HCT116 (cell line): ENCODE measurements around the gene GAMT. TPM values are rescaled to one million over a fixed set of nuclear protein-coding genes. Genes with fewer than 3 reads are reported as not detected.

Experiments used
- ATAC-seq: fragments of 200-7000 bp; cut with Tn5 transposase; 2 replicates; pipeline ENCODE4 v1.9.1; 2020; ENCODE audit warnings: mild to moderate bottlenecking, moderate library complexity
- BruUV-seq: library from RNA; stranded (reverse); fragments of 400-500 nt; replicated peaks from 2 replicates; lab custom pipeline; 2021; lab: Mats Ljungman, UMichigan
- CTCF ChIA-PET: fragments of 300-600 bp; sonication (Branson Sonifier 250); formaldehyde crosslinking; loops from one replicate; lab custom pipeline; 2021; ENCODE audit warnings: antibody characterized with exemption; lab: Charles Lee
- POLR2A ChIA-PET: fragments of 300-600, 350-600 bp; sonication (Branson Sonifier 250); formaldehyde crosslinking; loops from one replicate; lab custom pipeline; 2021; ENCODE audit warnings: antibody characterized with exemption; lab: Charles Lee
- RAD21 ChIA-PET, 2 experiments: fragments of 300-600 bp; sonication (Branson Sonifier 250); formaldehyde crosslinking; loops; one replicate each; lab custom pipeline; 2023; ENCODE audit warnings: low total read pairs in 2 of 2; ENCODE audit not compliant: uncharacterized antibody in 2 of 2, unreplicated experiment in 2 of 2, low non-redundant PET in 1 of 2; lab: Charles Lee
- DNase-seq: peaks from one replicate; pipeline ENCODE4 v3.0.0-alpha.2; 2010; ENCODE audit warnings: low read depth, low spot score
- H2AFZ ChIP-seq: fragments of 200-600 bp; shearing (Covaris generic), sonication (generic); 2 replicates; pipeline ENCODE4 v1.6.1; 2017; ENCODE audit warnings: low read depth, mixed run types, mixed read lengths, antibody characterized with exemption, low read length; ENCODE audit not compliant: poor library complexity, severe bottlenecking
- H3K27ac ChIP-seq: 2 replicates; pipeline ENCODE4 v1.5.1; 2012; ENCODE audit warnings: low read depth, low read length
- H3K27me3 ChIP-seq: fragments of 200-600 bp; sonication (generic); 2 replicates; pipeline ENCODE4 v1.6.1; 2016; ENCODE audit warnings: mixed run types, low read length, mixed read lengths; ENCODE audit not compliant: insufficient read depth
- H3K36me3 ChIP-seq, 2 experiments: fragments of 200-500 bp in 1 of 2; fragments of 200-600 bp in 1 of 2; sonication (Bioruptor generic) in 1 of 2; sonication (generic) in 1 of 2; 2 replicates each; pipeline versions ENCODE4 v1.5.1 to v1.6.1; 2014 to 2016; ENCODE audit warnings: low read length in 2 of 2, inconsistent platforms in 1 of 2, mixed read lengths in 1 of 2, mixed run types in 1 of 2; ENCODE audit not compliant: insufficient read depth in 2 of 2, control insufficient read depth in 1 of 2
- H3K4me1 ChIP-seq, 2 experiments: fragments of 200-600 bp in 1 of 2; sonication (generic) in 1 of 2; 2 replicates each; pipeline versions ENCODE4 v1.5.1 to v1.6.1; 2012 to 2017; ENCODE audit warnings: low read length in 2 of 2, inconsistent platforms in 1 of 2, mild to moderate bottlenecking in 1 of 2, mixed read lengths in 1 of 2, mixed run types in 1 of 2, moderate library complexity in 1 of 2; ENCODE audit not compliant: insufficient read depth in 2 of 2, control insufficient read depth in 1 of 2
- H3K4me2 ChIP-seq: fragments of 200-600 bp; sonication (generic); 2 replicates; pipeline ENCODE4 v1.6.1; 2017; ENCODE audit warnings: mixed run types, low read length, mixed read lengths
- H3K4me3 ChIP-seq, 2 experiments: fragments of 200-600 bp in 1 of 2; sonication (generic) in 1 of 2; replicated peaks in 1 of 2; 2 replicates each; pipeline ENCODE4 v1.5.1; 2011 to 2016; ENCODE audit warnings: low read length in 2 of 2, control low read depth in 1 of 2, low read depth in 1 of 2, mild to moderate bottlenecking in 1 of 2, mixed read lengths in 1 of 2, mixed run types in 1 of 2
- H3K79me2 ChIP-seq: fragments of 200-600 bp; sonication (generic); 2 replicates; pipeline ENCODE4 v1.6.1; 2017; ENCODE audit warnings: mild to moderate bottlenecking, mixed run types, low read length, moderate library complexity, mixed read lengths; ENCODE audit not compliant: insufficient read depth
- H3K9ac ChIP-seq: fragments of 200-600 bp; sonication (generic); 2 replicates; pipeline ENCODE4 v1.6.1; 2016; ENCODE audit warnings: low read length, mixed read lengths
- H3K9me2 ChIP-seq: fragments of 200-600 bp; sonication (generic), shearing (Covaris generic); 2 replicates; pipeline ENCODE4 v1.6.1; 2017; ENCODE audit warnings: mixed run types, mild to moderate bottlenecking, moderate library complexity; ENCODE audit not compliant: insufficient read depth
- H3K9me3 ChIP-seq, 2 experiments: fragments of 200-500 bp in 1 of 2; fragments of 200-600 bp in 1 of 2; sonication (Bioruptor generic) in 1 of 2; sonication (generic) in 1 of 2; 2 replicates each; pipeline ENCODE4 v1.6.1; 2014 to 2017; ENCODE audit warnings: low read length in 2 of 2, mixed read lengths in 2 of 2, inconsistent platforms in 1 of 2, low read depth in 1 of 2, mild to moderate bottlenecking in 1 of 2, mixed run types in 1 of 2, moderate library complexity in 1 of 2; ENCODE audit not compliant: control insufficient read depth in 1 of 2, insufficient read depth in 1 of 2
- H4K20me1 ChIP-seq: fragments of 200-600 bp; sonication (generic), shearing (Covaris generic); 2 replicates; pipeline ENCODE4 v1.6.1; 2017; ENCODE audit warnings: mixed run types, mild to moderate bottlenecking, moderate library complexity; ENCODE audit not compliant: insufficient read depth
- CBX3 ChIP-seq: IDR thresholded peaks from 2 replicates; pipeline ENCODE4 v1.6.1; 2012; ENCODE audit warnings: low read depth
- CEBPB ChIP-seq: IDR thresholded peaks from 2 replicates; pipeline ENCODE4 v1.6.1; 2012; ENCODE audit warnings: low read depth
- CTCF ChIP-seq, 3 experiments: fragments of 200-600 bp in 1 of 3; sonication (generic) in 1 of 3; IDR thresholded peaks in 2 of 3; conservative IDR thresholded peaks in 1 of 3; 2 replicates each; pipeline ENCODE4 v1.5.1; 2012 to 2017; ENCODE audit warnings: low read depth in 2 of 3, low read length in 2 of 3, antibody characterized with exemption in 1 of 3, borderline replicate concordance in 1 of 3, control low read depth in 1 of 3, mild to moderate bottlenecking in 1 of 3, mixed read lengths in 1 of 3, mixed run types in 1 of 3, moderate library complexity in 1 of 3; ENCODE audit not compliant: insufficient read depth in 1 of 3
- EGR1 ChIP-seq: IDR thresholded peaks from 2 replicates; pipeline ENCODE4 v1.6.1; 2012; ENCODE audit warnings: low read depth
- ELF1 ChIP-seq: IDR thresholded peaks from 2 replicates; pipeline ENCODE4 v1.6.1; 2012; ENCODE audit warnings: low read depth, borderline replicate concordance
- JUND ChIP-seq: IDR thresholded peaks from 2 replicates; pipeline ENCODE4 v1.6.1; 2012
- POLR2AphosphoS5 ChIP-seq: IDR thresholded peaks from 2 replicates; pipeline ENCODE4 v1.6.1; 2011; ENCODE audit warnings: mild to moderate bottlenecking, low read depth, low read length, moderate library complexity
- SIN3A ChIP-seq: IDR thresholded peaks from 2 replicates; pipeline ENCODE4 v1.6.1; 2012; ENCODE audit warnings: low read depth
- SP1 ChIP-seq: IDR thresholded peaks from 2 replicates; pipeline ENCODE4 v1.6.1; 2012; ENCODE audit warnings: low read depth
- YY1 ChIP-seq: IDR thresholded peaks from 2 replicates; pipeline ENCODE4 v1.6.1; 2011; ENCODE audit warnings: low read length, low read depth, moderate library complexity, mild to moderate bottlenecking; ENCODE audit not compliant: insufficient replicate concordance; ENCODE audit errors: extremely low read depth
- intact Hi-C: fragments of 100-400 bp; cut with micrococcal nuclease; formaldehyde crosslinking; loops from 2 replicates; pipeline ENCODE4 v1.10.0; 2022
- total RNA-seq: library from RNA; stranded (reverse); gene quantifications from one replicate; pipeline ENCODE4 v1.2.1, GENCODE V29; 2021; ENCODE audit not compliant: unreplicated experiment

GAMT gene
- total RNA-seq, 1 experiment from 2014 or later = 102 TPM

GRCh38 chr19:1364070-1364704, 37.2 kb downstream of the GAMT start:
- ATAC-seq = no peak
- Histone ChIP-seq H3K27ac (peak overlapping the region; percentile 3; the same call in 1 of the 2 replicates), H3K36me3 (peaks cover 32 to 51% of the 10 kb centered on the region in 2 experiments; a peak in 3 of 4 replicates)
- TF ChIP-seq SP1 (no peak), ELF1 (no peak), EGR1 (no peak), CTCF (IDR thresholded peaks at IDR 0.05 in 2 of 3, conservative IDR thresholded peaks at IDR 0.05 in 1 of 3; ENCODE audit: borderline replicate concordance in 1 of 3, insufficient read depth in 1 of 3, low read depth in 2 of 3, low read length in 2 of 3) (peak in 1 of 3 experiments; percentile 46; a peak in 2 of 6 replicates), POLR2AphosphoS5 (no peak), JUND (no peak)
- TF ChIP-seq, all 23 proteins: peak for 1
- Histone ChIP-seq H2AFZ (no peak overlapping the region), H3K4me1 (no peaks in the 10 kb centered on the region), H3K79me2 (peaks cover 21% of the 10 kb centered on the region; the same call in 1 of the 2 replicates), H3K9me3 (no peaks in the 10 kb centered on the region), H3K4me3 (no peak overlapping the region), H3K4me2 (no peak overlapping the region), H4K20me1 (no peaks in the 10 kb centered on the region), H3K9ac (no peak overlapping the region), H3K9me2 (no peaks in the 10 kb centered on the region), H3K27me3 (no peaks in the 10 kb centered on the region)
- POLR2A ChIA-PET = no interaction called here
- CTCF ChIA-PET = interaction anchor here (0.8 kb wide), 1 partner anchor 12 kb away, joined by 3 read pairs; no protein-coding TSS in a partner anchor
- no peak for DNase-seq
- BruUV-seq = no TSS peak
- intact Hi-C loops = no loop called here
- RAD21 ChIA-PET = interaction anchor here in 1 of 2 experiments (0.9 kb wide), 1 partner anchor 48 kb away, joined by 4 read pairs; no protein-coding TSS in a partner anchor

GRCh38 chr19:1363599-1363998, 37.7 kb downstream of the GAMT start:
- no peak overlapping the region for H2AFZ ChIP-seq
- H3K27ac ChIP-seq = no peak overlapping the region
- H3K4me1 ChIP-seq = no peaks in the 10 kb centered on the region
- no peaks in the 10 kb centered on the region for H3K9me2 ChIP-seq
- H3K4me3 ChIP-seq = no peak overlapping the region
- BruUV-seq = no TSS peak
- RAD21 ChIA-PET = no interaction called here
- DNase-seq = no peak
- peaks cover 21% of the 10 kb centered on the region; the same call in 1 of the 2 replicates for H3K79me2 ChIP-seq
- POLR2A ChIA-PET = no interaction called here
- intact Hi-C loops = no loop called here
- H3K4me2 ChIP-seq = no peak overlapping the region
- H3K9ac ChIP-seq = no peak overlapping the region
- H3K36me3 ChIP-seq = peaks cover 35 to 55% of the 10 kb centered on the region in 2 experiments; a peak in 3 of 4 replicates
- ATAC-seq = no peak
- CTCF ChIA-PET = no interaction called here
- no peaks in the 10 kb centered on the region for H3K27me3 ChIP-seq
- no peaks in the 10 kb centered on the region for H3K9me3 ChIP-seq
- H4K20me1 ChIP-seq = no peaks in the 10 kb centered on the region
- no peak for TF ChIP-seq CEBPB
- TF ChIP-seq EGR1 = no peak
- TF ChIP-seq YY1 = no peak
- no peak for TF ChIP-seq SIN3A
- TF ChIP-seq CBX3 = no peak
